Neural cell (in vitro differentiated cells): Measurements from ENCODE around the gene KIF22.

ENCODE experiments used
- EZH2 ChIP-seq: fragments of 200-600, 300-800 bp; shearing (Covaris generic), sonication (generic); IDR thresholded peaks from 2 replicates; pipeline ENCODE4 v1.6.1; 2014; ENCODE audit warnings: antibody characterized with exemption, low read length, borderline replicate concordance, mild to moderate bottlenecking; ENCODE audit not compliant: insufficient read depth, poor library complexity, severe bottlenecking
- TF ChIP-seq, protein P1 (sequence below): fragments of 450-650 bp; IDR thresholded peaks from 2 replicates; pipeline ENCODE4 v1.5.1; 2014; ENCODE audit warnings: antibody characterized with exemption, mild to moderate bottlenecking, moderate library complexity; ENCODE audit not compliant: poor library complexity, severe bottlenecking

DNA sequence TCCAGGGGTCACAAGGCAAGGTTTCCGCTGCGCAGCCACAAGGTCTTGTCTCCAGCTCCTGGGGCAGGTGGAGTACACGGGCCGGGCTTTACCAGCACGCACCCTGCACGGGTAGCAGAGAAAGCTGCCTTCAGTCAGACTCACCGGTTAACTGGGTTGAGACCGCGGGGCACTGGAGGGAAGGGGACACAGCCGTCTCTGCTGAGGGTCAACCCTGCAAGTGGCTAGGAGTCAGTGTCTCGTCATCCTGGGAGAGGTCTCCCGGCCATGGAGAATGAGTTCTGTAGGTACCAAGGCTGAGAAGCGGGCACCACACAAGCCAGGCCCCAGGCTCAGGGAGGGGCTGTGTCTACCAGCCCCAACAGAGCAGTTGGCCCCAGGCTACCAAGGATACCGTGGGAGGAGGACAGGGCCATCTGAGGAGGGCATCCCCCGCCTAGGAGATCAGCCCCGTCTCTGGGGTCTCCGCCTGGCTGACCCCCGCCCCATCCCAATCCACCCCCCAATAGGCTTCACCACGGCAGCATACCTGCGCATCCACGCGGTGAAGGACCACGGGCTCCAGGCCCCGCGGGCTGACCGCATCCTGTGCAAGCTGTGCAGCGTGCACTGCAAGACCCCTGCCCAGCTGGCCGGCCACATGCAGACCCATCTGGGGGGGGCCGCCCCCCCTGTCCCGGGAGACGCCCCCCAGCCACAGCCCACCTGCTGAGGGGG, 18.6 kb downstream of the KIF22 start:
- TF ChIP-seq, protein P1, sequence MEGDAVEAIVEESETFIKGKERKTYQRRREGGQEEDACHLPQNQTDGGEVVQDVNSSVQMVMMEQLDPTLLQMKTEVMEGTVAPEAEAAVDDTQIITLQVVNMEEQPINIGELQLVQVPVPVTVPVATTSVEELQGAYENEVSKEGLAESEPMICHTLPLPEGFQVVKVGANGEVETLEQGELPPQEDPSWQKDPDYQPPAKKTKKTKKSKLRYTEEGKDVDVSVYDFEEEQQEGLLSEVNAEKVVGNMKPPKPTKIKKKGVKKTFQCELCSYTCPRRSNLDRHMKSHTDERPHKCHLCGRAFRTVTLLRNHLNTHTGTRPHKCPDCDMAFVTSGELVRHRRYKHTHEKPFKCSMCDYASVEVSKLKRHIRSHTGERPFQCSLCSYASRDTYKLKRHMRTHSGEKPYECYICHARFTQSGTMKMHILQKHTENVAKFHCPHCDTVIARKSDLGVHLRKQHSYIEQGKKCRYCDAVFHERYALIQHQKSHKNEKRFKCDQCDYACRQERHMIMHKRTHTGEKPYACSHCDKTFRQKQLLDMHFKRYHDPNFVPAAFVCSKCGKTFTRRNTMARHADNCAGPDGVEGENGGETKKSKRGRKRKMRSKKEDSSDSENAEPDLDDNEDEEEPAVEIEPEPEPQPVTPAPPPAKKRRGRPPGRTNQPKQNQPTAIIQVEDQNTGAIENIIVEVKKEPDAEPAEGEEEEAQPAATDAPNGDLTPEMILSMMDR: no peak
- no peak for TF ChIP-seq EZH2
